ENCODE measurements around the gene HOXD11. TPM values are rescaled to one million over a fixed set of nuclear protein-coding genes. Genes with fewer than 3 reads are reported as not detected.

Gene HOXD11
- total RNA-seq, 1 donor from 2014 or later: not detected

GRCh38 chr2:176130957-176131847 is 24.1 kb downstream of the HOXD11 start:
- H3K4me3 Mint-ChIP-seq: peak overlapping the region; percentile 82
- H3K27ac Mint-ChIP-seq (ENCODE audit: unreplicated experiment): no peak overlapping the region
- peaks cover 17% of the 10 kb centered on the region for H3K4me1 Mint-ChIP-seq
- peaks cover 94% of the 10 kb centered on the region for H3K27me3 Mint-ChIP-seq (ENCODE audit: low read depth)
- DNase-seq (ENCODE audit: low read depth, low spot score): no peak
- no peaks in the 10 kb centered on the region for H3K36me3 Mint-ChIP-seq (ENCODE audit: low read depth)
- TF ChIP-seq CTCF (conservative IDR thresholded peaks at IDR 0.05): no peak
- H3K9me3 Mint-ChIP-seq: no peaks in the 10 kb centered on the region

- TF ChIP-seq CTCF (conservative IDR thresholded peaks at IDR 0.05): no peak
- no peaks in the 10 kb centered on the region for H3K9me3 Mint-ChIP-seq
- no peak overlapping the region for H3K27ac Mint-ChIP-seq (ENCODE audit: unreplicated experiment)
- H3K4me1 Mint-ChIP-seq: peaks cover 17% of the 10 kb centered on the region
- peaks cover 93% of the 10 kb centered on the region for H3K27me3 Mint-ChIP-seq (ENCODE audit: low read depth)
- H3K36me3 Mint-ChIP-seq (ENCODE audit: low read depth): no peaks in the 10 kb centered on the region
- DNase-seq (ENCODE audit: low read depth, low spot score): no peak
- peak overlapping the region; percentile 31 for H3K4me3 Mint-ChIP-seq
Measured at GRCh38 chr2:176131848-176132158, 24.7 kb downstream of the HOXD11 start.

- no peaks in the 10 kb centered on the region for H3K9me3 Mint-ChIP-seq
- no peak overlapping the region for H3K27ac Mint-ChIP-seq (ENCODE audit: unreplicated experiment)
- peak overlapping the region; percentile 54 for H3K4me3 Mint-ChIP-seq
- DNase-seq (ENCODE audit: low read depth, low spot score): no peak
- peaks cover 17% of the 10 kb centered on the region for H3K4me1 Mint-ChIP-seq
- H3K36me3 Mint-ChIP-seq (ENCODE audit: low read depth): no peaks in the 10 kb centered on the region
- no peak for TF ChIP-seq CTCF (conservative IDR thresholded peaks at IDR 0.05)
- peaks cover 93% of the 10 kb centered on the region for H3K27me3 Mint-ChIP-seq (ENCODE audit: low read depth)
Measured at GRCh38 chr2:176132205-176133171, 25.4 kb downstream of the HOXD11 start.

- Mint-ChIP-seq H3K36me3 (ENCODE audit: low read depth) (no peaks in the 10 kb centered on the region), H3K27me3 (ENCODE audit: low read depth) (peaks cover 93% of the 10 kb centered on the region), H3K4me1 (peaks cover 13% of the 10 kb centered on the region), H3K9me3 (no peaks in the 10 kb centered on the region), H3K27ac (ENCODE audit: unreplicated experiment) (no peak overlapping the region), H3K4me3 (peak overlapping the region; percentile 45)
- no peak for TF ChIP-seq CTCF (conservative IDR thresholded peaks at IDR 0.05)
- DNase-seq (ENCODE audit: low read depth, low spot score): no peak
Measured at GRCh38 chr2:176133389-176133788, 26.3 kb downstream of the HOXD11 start.

- H3K27ac Mint-ChIP-seq (ENCODE audit: unreplicated experiment): no peak overlapping the region
- no peaks in the 10 kb centered on the region for H3K36me3 Mint-ChIP-seq (ENCODE audit: low read depth)
- no peak for TF ChIP-seq CTCF (conservative IDR thresholded peaks at IDR 0.05)
- no peak for DNase-seq (ENCODE audit: low read depth, low spot score)
- no peak overlapping the region for H3K4me3 Mint-ChIP-seq
- peaks cover 9% of the 10 kb centered on the region for H3K4me1 Mint-ChIP-seq
- H3K9me3 Mint-ChIP-seq: no peaks in the 10 kb centered on the region
- peaks cover 93% of the 10 kb centered on the region for H3K27me3 Mint-ChIP-seq (ENCODE audit: low read depth)
Measured at GRCh38 chr2:176134035-176134434, 27.0 kb downstream of the HOXD11 start.
